GM12801 (cell line): Measurements from ENCODE around the gene CD24.
A peak's percentile ranks its signal among the peaks of the same experiment; 100 is the strongest.

ENCODE experiments used
- CTCF ChIP-seq: IDR thresholded peaks from one replicate; pipeline ENCODE4 v1.5.1; 2011; ENCODE audit warnings: control low read depth; ENCODE audit not compliant: insufficient read length; ENCODE audit errors: extremely low read depth

CD24 gene

GRCh38 chr6:106974336-106974998 lies at the start of gene CD24:
TSS of gene CD24 (minus strand) at chr6:106974729. CDS start at chr6:106974646, 83 bp downstream.
- TF ChIP-seq CTCF: no peak

GRCh38 chr6:107021446-107022185 lies 47.1 kb upstream of the CD24 start:
- no peak for TF ChIP-seq CTCF

GRCh38 chr6:107020239-107020638 lies 45.7 kb upstream of the CD24 start:
- no peak for TF ChIP-seq CTCF

- TF ChIP-seq CTCF: no peak
These were observed 44.5 kb upstream of the CD24 start for GRCh38 chr6:107019047-107019446.

- no peak for TF ChIP-seq CTCF
These were observed 35.0 kb upstream of the CD24 start for GRCh38 chr6:107009499-107009898.

DNA sequence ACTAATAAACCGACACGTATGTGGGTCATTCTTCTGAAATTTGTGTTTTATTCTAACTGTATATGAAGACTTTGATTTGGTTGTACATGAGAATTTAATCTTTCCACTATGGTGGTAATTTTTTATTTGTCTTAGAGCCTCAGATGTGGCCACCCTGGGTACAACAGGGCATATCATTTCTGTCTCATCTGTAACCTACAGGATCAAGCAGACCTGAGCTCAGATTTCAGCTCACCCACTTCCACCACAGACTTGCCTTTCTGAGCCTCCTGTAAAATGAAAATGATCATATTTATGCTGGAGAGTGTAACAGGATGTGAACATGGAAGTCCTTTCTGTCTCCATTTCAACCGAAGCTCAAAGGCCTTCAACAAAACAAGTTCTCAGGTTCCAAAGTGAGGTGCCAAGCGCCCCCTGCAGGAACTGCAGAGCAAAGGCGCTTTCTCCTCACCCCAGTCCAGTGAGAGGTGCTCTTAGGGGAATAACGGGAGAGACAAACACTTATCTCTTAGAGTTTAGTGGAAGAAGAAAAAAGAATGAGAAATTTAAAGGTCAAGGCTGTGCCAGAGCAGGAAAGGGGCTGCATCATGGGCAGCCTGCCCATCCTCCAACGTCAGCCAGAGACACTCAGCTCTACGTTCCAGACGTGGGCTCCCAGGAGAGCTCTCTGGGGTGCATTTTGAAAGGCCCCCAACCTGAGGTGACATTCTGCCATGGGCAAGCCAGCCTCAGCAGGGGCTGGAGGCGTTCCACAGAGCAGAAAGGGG lies 23.0 kb upstream of the CD24 start:
- peak; percentile 33 for TF ChIP-seq CTCF

GRCh38 chr6:106995640-106996039 lies 21.1 kb upstream of the CD24 start:
- TF ChIP-seq CTCF: no peak
